Measurements from ENCODE around the gene SLC16A1.

DNA sequence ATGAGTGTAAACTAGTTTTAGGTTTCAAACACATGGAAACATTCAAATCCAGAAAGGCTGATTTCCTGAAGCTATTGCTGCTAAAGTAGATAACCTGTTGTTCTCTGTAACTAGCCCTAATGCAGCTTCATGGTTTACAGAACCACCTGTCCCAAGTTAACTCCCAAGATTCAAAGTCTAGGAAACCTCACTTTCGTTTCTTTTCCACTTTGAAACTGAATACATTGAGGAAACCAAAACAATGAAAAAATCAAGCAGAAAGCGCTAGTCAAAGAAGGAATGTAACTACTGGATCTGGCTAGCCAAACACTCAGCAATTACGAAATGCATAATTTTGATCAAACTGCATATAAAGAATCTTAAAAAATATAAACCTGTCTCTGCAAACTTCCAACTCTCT is 17.8 kb downstream of the SLC16A1 start:
- TF ChIP-seq, protein P1, sequence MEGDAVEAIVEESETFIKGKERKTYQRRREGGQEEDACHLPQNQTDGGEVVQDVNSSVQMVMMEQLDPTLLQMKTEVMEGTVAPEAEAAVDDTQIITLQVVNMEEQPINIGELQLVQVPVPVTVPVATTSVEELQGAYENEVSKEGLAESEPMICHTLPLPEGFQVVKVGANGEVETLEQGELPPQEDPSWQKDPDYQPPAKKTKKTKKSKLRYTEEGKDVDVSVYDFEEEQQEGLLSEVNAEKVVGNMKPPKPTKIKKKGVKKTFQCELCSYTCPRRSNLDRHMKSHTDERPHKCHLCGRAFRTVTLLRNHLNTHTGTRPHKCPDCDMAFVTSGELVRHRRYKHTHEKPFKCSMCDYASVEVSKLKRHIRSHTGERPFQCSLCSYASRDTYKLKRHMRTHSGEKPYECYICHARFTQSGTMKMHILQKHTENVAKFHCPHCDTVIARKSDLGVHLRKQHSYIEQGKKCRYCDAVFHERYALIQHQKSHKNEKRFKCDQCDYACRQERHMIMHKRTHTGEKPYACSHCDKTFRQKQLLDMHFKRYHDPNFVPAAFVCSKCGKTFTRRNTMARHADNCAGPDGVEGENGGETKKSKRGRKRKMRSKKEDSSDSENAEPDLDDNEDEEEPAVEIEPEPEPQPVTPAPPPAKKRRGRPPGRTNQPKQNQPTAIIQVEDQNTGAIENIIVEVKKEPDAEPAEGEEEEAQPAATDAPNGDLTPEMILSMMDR (IDR thresholded peaks at IDR 0.05; ENCODE audit: extremely low read depth in 1 of 2, insufficient read depth in 1 of 2, low read depth in 1 of 2, low read length in 2 of 2), result no peak
- no peak for TF ChIP-seq POLR2A (IDR thresholded peaks at IDR 0.05; ENCODE audit: low read depth, low read length)
- no peak for TF ChIP-seq MYC (IDR thresholded peaks at IDR 0.05; ENCODE audit: low read depth, low read length)
- no peak for TF ChIP-seq POLR2AphosphoS5 (IDR thresholded peaks at IDR 0.05; ENCODE audit: insufficient read depth, low read depth, low read length)
- TF ChIP-seq, protein P2, sequence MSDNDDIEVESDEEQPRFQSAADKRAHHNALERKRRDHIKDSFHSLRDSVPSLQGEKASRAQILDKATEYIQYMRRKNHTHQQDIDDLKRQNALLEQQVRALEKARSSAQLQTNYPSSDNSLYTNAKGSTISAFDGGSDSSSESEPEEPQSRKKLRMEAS (IDR thresholded peaks at IDR 0.05; ENCODE audit: insufficient read depth, insufficient read length), result no peak
- TF ChIP-seq EZH2 (IDR thresholded peaks at IDR 0.05; ENCODE audit: borderline replicate concordance, low read depth, low read length, severe bottlenecking), result no peak

All from endothelial cell of umbilical vein (primary cell).